ENCODE data around the gene SLC6A1. TPM values are rescaled to one million over a fixed set of nuclear protein-coding genes. Genes with fewer than 3 reads are reported as not detected.

SLC6A1 gene
- total RNA-seq, 1 donor from 2014 or later: not detected

DNA sequence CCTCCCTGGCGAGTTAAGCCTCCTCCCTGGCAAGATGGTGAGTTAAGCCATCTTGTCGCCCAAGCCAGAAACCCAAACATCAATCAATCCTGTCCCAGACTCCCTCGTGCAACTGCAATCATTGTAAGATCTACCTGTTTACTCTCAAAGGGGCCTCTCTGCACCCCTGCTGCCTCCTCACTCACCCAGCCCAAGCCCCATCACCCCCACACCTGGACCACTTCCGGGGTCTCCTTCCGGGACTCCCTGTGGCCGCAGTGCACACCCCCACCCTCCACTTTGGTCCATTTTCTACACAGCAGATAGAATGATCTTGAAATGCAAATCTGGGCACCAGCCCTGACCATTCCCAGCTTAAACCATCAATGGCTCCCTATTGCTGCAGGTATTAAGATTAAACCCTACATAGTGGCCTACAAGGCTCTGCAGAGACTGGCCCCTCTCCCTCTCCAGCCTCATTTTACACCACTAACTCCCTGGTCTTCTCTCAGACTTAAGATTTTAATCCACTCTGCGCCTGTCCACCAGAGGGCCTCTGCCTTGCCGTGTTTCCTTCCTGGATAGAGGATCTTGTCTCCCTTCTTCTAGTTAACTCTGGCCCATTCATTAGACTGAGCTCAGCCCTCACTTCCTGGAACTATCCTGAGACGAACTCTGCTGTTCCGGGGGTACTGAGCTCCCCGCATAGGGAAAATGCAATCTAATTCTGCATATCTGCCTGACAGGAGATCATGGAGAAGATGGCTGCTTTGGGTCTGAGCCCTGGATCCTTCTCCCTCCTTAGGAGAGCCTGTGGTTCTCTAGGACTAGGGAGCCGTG lies 41.9 kb upstream of the SLC6A1 start:
- TF ChIP-seq, protein P1, sequence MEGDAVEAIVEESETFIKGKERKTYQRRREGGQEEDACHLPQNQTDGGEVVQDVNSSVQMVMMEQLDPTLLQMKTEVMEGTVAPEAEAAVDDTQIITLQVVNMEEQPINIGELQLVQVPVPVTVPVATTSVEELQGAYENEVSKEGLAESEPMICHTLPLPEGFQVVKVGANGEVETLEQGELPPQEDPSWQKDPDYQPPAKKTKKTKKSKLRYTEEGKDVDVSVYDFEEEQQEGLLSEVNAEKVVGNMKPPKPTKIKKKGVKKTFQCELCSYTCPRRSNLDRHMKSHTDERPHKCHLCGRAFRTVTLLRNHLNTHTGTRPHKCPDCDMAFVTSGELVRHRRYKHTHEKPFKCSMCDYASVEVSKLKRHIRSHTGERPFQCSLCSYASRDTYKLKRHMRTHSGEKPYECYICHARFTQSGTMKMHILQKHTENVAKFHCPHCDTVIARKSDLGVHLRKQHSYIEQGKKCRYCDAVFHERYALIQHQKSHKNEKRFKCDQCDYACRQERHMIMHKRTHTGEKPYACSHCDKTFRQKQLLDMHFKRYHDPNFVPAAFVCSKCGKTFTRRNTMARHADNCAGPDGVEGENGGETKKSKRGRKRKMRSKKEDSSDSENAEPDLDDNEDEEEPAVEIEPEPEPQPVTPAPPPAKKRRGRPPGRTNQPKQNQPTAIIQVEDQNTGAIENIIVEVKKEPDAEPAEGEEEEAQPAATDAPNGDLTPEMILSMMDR (conservative IDR thresholded peaks at IDR 0.05; ENCODE audit: low read depth, low read length): peak; percentile 78
- no peak overlapping the region for H3K4me3 ChIP-seq (ENCODE audit: low read depth, low read length)
- no peak for DNase-seq (ENCODE audit: low read depth)

DNA sequence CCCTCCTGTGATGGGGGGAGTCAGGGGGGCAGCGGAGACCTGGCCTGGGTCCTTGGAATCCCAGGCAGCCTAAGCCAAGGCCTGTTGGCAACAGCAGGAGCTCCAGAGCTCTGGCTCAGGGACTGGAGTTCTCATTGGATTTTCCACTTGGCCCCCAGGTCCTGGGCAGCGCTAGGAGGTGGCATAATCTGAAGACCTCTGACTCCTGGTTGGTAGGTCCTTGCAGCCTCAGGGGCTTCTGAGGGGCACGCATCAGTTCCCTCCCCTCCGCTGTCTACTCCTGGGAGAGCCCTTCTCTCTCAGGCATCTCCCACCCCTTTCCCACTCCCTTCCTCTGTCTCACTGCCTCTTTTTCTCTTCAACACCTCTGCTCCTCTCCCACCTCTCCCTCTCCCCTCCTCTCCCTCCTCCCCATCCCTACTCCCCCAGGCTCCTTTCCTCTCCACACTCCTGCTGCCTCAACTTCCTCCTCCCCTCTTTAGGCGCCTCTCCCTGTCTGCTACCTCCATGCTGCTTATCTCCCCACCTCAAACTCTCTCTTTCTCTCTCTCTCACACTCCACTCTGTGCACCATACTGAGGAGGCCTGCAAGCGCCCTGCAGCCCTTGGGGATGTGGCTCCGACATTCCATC lies 41.1 kb upstream of the SLC6A1 start:
- H3K4me3 ChIP-seq (ENCODE audit: low read depth, low read length): no peak overlapping the region
- TF ChIP-seq, protein P1 (conservative IDR thresholded peaks at IDR 0.05; ENCODE audit: low read depth, low read length): no peak
- DNase-seq (ENCODE audit: low read depth): no peak

DNA sequence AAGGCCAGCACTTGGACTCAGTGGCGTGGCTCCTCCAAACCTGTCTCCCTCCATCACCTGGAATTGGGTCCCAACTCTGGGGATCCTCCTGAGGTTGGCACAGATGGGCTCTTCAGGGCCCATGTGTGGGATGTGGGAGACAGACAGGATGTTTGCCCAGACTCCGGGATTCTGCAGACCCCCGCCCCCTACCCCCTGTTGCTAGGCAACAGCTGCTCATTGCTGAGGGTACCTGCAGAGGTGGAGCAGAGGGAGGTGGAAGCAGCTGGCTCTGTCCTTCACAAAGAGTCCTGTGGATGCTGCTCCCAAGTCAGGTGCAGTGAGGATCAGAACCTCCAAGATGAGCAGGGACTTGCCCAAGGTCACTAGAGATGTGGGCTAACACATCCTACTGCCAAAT lies 40.0 kb upstream of the SLC6A1 start:
- no peak overlapping the region for H3K4me3 ChIP-seq (ENCODE audit: low read depth, low read length)
- no peak for DNase-seq (ENCODE audit: low read depth)
- TF ChIP-seq, protein P1 (conservative IDR thresholded peaks at IDR 0.05; ENCODE audit: low read depth, low read length): no peak

DNA sequence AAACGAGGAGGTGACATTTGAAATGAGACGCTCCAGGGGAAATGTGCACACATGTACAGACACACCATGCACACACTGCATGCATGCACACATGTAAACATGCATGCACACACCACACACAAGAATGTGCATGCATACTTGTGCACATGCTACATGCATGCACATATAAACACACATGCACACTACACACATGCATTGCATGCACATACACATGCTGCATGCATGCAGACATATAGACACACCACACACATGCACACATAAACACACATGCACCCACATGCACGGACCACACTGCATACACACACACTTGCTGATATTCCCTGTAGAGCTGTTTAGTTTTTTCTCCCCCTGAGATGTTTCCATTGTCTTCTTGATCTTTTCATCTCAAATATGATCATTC lies 37.8 kb upstream of the SLC6A1 start:
- no peak for DNase-seq (ENCODE audit: low read depth)
- no peak overlapping the region for H3K4me3 ChIP-seq (ENCODE audit: low read depth, low read length)
- TF ChIP-seq, protein P1 (conservative IDR thresholded peaks at IDR 0.05; ENCODE audit: low read depth, low read length): no peak

DNA sequence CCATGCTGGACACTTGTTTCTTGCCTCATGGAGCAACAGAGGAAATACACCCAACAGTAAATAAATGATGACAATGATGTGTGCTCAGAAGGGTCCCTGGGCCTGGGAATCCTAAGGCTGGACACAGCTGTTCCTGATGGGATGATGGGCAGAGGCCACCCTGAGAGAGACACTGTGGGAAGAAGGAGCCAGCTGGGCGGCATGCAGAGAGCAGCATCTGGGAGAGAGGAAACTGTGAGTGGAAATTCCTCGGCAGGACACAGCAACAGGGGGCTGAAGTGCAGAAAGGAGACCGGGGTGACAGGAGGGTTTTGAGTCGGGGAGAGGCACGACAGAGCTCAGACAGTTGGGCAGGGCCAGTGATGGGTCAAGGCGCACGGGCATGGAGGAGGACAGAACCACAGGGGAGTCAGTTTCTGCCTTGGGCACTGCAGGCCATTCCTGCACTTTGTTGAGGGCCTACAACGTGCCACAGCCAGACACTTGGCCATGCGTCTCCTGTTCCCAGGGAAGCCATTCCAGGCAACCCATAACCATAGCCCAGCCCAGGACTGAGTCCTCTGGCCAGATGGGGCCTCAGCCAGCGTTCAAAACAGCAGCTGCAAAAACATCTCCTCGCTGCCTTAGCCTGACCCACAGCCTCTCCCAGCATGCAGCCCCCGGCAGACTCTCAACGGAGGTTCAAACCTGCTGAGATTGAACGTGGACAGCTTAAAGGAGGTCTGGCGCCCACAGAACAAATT lies 36.7 kb upstream of the SLC6A1 start:
- TF ChIP-seq, protein P1 (conservative IDR thresholded peaks at IDR 0.05; ENCODE audit: low read depth, low read length): no peak
- no peak for DNase-seq (ENCODE audit: low read depth)
- no peak overlapping the region for H3K4me3 ChIP-seq (ENCODE audit: low read depth, low read length)

DNA sequence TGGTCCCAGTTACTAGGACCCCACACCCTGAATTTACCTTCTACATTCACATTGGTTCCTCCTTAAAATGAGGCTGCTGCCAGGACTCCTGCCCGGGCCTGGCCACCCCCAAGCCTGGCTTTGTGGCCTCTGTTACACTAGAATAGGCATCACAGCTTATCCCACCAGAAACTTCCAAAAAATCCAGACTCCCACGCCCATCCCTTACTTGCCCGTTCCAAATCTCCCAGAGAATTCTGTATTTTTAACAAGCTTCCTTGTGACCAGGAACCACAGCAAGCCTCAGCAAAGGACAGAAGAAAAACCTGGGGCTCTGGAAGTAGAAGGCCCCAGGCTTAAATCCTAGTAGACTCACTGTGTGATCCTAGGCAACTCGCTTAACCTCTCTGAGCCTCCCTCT lies 36.0 kb upstream of the SLC6A1 start:
- TF ChIP-seq, protein P1 (conservative IDR thresholded peaks at IDR 0.05; ENCODE audit: low read depth, low read length): no peak
- no peak overlapping the region for H3K4me3 ChIP-seq (ENCODE audit: low read depth, low read length)
- no peak for DNase-seq (ENCODE audit: low read depth)

Measured in epithelial cell of proximal tubule (primary cell).